GM12875 (cell line): ENCODE data around the gene OR6C65.
"Not testable (repeated sequence)": the region's sequence is repeated elsewhere in the genome, so short reads cannot be mapped to it uniquely, and the experiment has no call there.

ENCODE experiments used
- H3K4me3 ChIP-seq: one replicate; pipeline ENCODE4 v1.5.1; 2011; ENCODE audit warnings: low read depth, low read length, control low read depth
- CTCF ChIP-seq: IDR thresholded peaks from 2 replicates; pipeline ENCODE4 v1.5.1; 2011; ENCODE audit warnings: low read depth, mild to moderate bottlenecking, control low read depth, inconsistent platforms, low read length, moderate library complexity, borderline replicate concordance; ENCODE audit not compliant: insufficient read depth

The OR6C65 gene

GRCh38 chr12:55396326-55396725, 4.0 kb upstream of the OR6C65 start:
- TF ChIP-seq CTCF, result no peak
- H3K4me3 ChIP-seq, result no peak overlapping the region

GRCh38 chr12:55407866-55408265, 7.5 kb downstream of the OR6C65 start:
- H3K4me3 ChIP-seq, result no peak overlapping the region
- TF ChIP-seq CTCF, result no peak

- H3K4me3 ChIP-seq, result not testable (repeated sequence)
These were observed 8.8 kb downstream of the OR6C65 start for GRCh38 chr12:55409133-55409532.

- H3K4me3 ChIP-seq, result not testable (repeated sequence)
These were observed 11.8 kb downstream of the OR6C65 start for GRCh38 chr12:55412138-55412537.

GRCh38 chr12:55413498-55414388, 13.4 kb downstream of the OR6C65 start:
- H3K4me3 ChIP-seq, result not testable (repeated sequence)

- H3K4me3 ChIP-seq, result not testable (repeated sequence)
These were observed 14.1 kb downstream of the OR6C65 start for GRCh38 chr12:55414396-55414823.

- not testable (repeated sequence) for H3K4me3 ChIP-seq
These were observed 14.6 kb downstream of the OR6C65 start for GRCh38 chr12:55414889-55415288.

GRCh38 chr12:55416961-55417360, 16.6 kb downstream of the OR6C65 start:
- TF ChIP-seq CTCF, result no peak
- H3K4me3 ChIP-seq, result no peak overlapping the region

GRCh38 chr12:55420307-55420962, 20.1 kb downstream of the OR6C65 start:
- TF ChIP-seq CTCF, result no peak
- no peak overlapping the region for H3K4me3 ChIP-seq

GRCh38 chr12:55425954-55426353, 25.6 kb downstream of the OR6C65 start, which contains the start of gene OR6C76:
OR6C76 (plus strand) TSS chr12:55426254; CDS start chr12:55426254, 0 bp downstream.
- no peak within 1 kb of the TSS for H3K4me3 ChIP-seq
- TF ChIP-seq CTCF, result no peak
